GM21423 (cell line): ENCODE measurements around the gene LIX1.
"Not testable (repeated sequence)": the region's sequence is repeated elsewhere in the genome, so short reads cannot be mapped to it uniquely, and the experiment has no call there.

Experiments used
- ATAC-seq: cut with Tn5 transposase; IDR thresholded peaks from one replicate; pipeline ENCODE4 v1.9.1; 2021; ENCODE audit warnings: mild to moderate bottlenecking, moderate library complexity; ENCODE audit not compliant: unreplicated experiment

The LIX1 gene

DNA sequence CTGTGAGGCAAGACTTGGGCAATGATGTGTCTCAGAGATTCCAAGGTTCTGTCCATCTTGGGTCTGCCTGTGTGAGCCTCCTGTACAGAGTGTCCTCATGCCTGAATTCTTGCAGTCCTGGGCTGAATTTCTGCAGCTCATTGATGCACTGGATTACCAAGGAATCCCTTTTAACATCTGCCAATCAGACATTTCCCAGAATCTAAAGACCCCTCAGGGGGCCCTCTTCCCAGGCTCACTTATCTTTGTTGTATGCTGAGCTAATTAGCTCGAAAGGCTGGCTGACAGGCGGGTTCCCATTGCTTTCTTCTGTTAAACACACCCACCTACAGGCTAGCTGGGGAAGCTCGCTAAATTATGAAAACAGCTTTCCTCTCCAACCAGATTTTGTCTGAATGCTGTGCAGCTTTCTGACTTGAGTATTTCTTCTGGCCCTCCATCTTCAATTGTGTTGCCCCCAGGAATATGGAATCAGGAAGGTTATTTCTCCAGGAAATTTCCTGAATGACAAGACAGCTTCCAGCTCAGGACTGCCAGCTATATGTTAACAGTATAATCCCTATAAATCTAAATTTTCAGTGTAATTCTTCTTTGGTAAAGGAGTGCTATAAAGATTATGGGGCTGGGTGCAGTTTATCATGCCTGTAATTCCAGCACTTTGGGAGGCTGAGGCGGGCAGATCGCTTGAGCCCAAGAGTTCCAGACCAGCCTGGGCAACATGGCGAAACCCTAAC lies at the start of gene LIX1:
Gene LIX1, minus strand, starts transcription at position 91 of the 734 bp plus-strand sequence. Its CDS starts 35 bp downstream, at position 56.
- peak; percentile 74 for ATAC-seq

DNA sequence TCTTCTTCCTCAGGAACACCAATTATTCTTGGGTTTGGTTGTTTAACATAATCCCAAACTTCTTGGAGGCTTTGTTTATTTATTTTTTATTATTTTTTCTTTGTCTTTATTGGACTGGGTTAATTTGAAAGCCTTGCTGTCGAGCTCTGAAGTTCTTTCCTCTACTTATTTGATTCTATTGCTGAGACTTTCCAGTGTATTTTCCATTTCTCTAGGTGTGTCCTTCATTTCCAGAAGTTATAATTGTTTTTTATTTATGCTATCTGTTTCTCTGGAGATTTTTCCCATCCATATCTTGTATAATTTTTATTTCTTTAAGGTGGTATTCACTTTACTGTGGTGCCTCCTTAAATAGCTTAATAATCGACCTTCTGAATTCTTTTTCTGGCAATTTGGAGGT lies 49.5 kb upstream of the LIX1 start:
- ATAC-seq: no peak

DNA sequence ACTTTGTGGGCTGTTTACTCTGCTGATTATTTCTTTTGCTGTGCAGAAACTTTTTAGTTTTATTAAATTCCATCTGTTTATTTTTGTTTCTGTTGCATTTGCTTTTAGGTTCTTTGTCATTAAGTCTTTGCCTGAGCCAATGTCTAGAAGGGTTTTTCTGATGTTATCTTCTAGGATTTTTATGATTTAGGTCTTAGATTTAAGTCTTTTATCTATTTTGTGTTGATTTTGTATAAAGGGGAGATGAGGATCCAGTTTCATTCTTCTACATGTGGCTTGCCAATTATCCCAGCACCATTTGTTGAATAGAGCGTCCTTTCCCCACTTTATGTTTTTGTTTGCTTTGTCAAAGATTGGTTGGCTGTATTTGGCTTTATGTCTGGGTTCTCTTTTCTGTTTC lies 47.1 kb upstream of the LIX1 start:
- not testable (repeated sequence) for ATAC-seq

DNA sequence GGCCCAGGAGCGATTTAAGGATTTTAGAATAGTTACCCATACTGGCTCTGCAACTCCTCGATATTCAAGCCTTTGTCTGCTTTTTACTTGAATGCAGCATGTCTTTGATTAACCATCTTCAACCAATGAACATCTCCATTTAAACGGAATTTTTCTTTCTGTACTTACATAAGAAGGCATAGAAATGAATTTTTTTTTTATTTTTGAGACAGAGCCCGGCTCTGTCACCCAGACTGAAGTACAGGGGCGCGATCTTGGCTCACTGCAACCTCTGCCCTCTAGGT lies 41.5 kb upstream of the LIX1 start:
- no peak for ATAC-seq

DNA sequence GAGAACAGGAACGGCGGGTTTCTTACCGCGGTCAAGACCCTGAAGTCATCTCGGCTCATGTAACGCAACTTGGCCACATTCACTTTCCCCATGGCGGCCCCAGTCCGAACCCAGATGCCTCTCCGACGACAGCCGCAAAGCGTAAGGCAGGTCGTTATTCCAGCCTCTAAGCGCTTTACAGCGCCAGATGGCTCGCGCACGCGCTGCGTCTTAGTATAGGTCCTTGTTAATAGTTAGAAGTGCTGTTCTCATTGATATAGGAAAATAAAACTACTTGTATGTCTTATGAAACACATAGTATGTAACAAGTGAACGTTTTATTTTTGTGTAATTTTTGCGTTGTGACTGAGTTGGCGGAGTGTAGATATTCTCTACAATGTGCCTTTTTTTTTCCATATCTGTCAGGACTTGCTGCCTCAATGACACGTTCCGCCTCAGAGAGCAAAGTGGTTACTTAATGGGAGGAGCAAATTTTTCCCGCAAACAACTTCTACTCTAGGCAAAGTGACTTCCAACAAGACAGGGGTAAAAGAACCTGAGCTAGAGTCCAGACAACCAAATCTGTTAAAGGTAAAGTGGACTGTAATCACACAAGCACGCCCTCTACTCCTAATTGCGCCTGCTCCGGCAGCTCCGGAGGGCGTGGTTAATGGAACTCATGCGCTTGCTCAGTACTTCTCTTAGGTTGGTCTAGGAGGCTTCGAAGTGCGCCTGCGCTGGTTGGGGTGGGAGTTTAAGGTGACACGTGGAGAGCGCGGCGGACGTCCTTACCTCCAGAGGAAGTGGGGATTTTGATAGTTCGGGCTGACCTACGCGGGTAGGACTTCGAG lies 40.9 kb upstream of the LIX1 start, which contains the start of gene RIOK2:
Gene RIOK2, minus strand, starts transcription at position 148 of the 830 bp plus-strand sequence. Its CDS starts 56 bp downstream, at position 92.
- ATAC-seq: peak; percentile 88

DNA sequence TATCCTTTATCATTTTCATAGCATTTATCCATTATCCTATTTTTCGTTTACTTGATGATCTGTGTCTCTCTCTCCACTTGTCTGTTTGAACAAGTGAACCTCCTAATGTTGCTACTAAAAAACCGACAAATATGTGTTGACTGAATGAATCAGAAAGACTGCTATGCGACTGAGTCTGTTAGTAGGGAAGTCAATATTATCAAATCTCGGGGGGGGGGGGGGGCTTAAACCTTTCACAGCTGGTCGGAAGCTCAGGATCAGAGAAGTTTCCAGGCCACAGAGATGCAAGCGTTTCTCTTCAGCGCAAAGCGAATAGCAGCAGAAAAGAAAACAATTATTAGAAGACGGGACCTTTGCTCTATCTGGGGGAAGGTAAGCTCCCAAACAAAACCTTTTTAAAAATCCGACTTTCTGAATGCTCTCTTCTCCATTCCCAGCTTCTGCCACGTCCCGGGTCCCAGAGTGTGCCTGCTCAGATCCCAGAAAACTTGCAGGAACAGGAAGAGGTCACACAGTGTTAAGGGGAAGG lies 40.2 kb upstream of the LIX1 start:
- no peak for ATAC-seq

DNA sequence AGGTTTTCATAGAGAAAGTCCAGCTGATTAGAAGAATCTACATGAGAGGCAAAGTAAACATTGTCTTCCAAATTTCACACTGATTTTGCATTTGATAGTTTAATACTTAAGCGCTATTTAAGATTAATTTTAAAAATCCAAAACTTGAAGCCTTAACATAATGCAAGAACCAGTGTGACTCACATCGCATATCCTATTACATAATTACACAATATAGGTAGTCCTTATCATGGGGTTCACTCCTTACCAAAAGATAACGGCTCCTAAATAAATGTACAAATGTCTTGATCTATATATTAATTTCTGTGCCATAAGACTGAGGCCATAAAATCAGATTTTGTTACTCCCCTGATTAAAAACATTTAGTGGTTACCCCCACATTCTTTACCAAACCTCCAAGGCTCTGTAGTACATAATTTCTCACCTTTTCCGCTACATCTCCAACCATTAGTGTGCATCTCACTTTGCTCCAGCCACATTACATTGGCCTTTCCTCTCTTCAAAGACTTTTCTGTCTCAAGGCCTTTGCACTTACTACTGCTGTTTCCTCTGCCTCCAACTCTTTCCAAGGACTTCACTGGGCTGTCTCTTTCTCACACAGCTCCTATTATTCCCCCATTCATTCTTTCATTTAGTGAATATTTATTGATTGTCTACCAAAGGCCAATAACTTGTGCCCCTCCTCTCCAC lies 39.6 kb upstream of the LIX1 start:
- no peak for ATAC-seq

DNA sequence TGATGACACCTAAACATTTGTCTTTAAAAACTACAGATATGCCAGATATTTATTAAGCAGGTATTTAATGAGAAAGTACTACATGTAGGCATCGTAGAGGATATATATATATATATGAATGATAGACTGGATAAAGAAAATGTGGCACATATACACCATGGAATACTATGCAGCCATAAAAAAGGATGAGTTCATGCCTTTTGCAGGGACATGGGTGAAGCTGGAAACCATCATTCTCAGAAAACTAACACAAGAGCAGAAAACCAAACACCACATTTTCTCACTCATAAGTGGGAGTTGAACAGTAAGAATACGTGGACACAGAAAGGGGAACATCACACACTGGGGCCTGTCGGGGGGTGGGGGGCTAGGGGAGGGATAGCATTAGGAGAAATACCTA lies 37.0 kb upstream of the LIX1 start:
- ATAC-seq: not testable (repeated sequence)

DNA sequence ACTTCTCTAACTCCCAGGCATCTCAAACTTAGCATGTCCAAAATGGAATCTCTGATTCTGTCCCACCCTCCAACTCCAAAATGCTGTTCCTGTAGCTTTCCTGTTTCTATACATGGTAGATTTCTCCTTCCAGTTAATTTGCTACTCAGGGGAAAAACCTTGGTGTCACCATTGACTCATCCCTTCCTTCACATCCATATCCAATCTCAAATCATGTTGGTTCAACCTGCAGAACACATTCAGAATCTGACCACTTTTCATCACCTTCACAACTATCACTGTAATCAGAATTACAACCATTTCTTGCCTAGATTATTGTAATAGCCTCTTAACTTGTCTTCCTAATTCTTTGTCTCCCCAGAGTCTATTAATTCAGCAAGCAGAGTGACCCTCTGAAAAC lies 29.8 kb upstream of the LIX1 start:
- ATAC-seq: no peak

DNA sequence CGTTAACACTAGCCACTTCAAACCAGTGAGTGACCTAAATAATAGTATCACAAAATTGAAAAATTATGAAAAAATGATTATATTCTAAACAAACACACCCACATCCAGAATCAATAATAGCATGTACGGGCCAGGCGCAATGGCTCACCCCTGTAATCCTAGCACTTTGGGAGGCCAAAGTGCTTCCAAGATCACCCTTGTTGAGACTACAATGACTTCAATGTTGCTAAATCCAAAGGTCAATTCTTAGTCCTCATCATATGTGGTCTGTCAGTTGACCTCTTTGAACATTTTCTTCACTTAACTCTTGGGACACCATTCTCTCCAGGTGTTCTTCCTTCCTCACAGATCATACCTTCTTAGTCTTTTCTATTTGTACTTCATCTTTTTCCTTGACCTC lies 29.3 kb upstream of the LIX1 start:
- no peak for ATAC-seq

DNA sequence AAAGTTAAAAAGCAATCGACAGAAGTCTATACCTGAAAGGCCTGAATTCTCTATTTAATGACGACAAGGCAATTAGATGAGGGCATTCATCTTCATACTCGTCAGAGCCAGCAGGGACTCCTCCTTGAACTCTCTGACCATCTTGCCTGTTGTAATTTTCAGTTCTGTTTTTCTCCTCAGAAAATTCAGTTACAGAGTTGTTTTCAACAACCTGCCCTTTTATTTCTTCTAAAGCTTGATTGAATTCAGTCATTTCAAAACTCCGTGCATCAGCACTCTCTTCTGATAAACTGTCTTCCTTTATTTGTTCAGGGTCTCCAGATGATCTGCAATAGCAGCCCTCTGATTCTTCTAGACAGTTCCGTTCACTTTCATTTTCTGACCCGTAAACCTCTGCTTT lies 25.0 kb upstream of the LIX1 start:
- peak; percentile 60 for ATAC-seq

DNA sequence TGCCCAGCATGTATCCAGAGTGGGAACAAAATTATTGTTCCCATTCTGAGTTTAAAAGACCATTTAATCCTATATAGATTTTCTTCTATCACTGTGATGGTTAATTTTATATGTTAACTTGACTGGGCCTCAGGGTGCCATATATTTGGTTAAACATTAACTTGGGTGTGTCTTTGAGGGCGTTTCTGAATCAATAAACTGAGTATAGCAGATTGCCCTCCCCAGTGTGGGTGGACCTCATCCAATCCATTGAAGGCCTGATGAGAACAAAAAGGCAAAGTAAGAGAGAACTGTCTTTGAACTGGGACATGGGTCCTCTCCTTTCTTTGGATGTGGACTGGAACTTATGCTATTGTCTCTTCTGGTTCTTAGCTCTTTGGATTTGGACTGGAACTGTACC lies 23.3 kb upstream of the LIX1 start:
- ATAC-seq: no peak

DNA sequence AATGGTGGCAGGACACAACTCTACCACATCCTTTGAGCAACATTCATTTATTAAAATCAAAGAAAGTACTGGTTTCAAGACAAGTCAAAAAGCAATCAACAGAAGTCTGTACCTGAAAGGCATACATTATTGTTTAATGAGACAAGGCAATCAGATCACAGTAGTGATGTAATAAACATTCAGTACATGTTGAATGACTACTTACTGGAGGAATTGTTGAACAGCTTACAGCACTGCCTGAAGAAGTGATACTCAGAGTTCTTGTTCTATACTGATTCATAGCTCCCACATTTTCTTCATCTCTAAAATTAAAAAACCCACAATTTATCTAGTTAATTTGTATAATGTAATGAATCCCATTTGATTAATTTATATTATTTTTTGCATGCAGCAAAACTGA lies 22.4 kb upstream of the LIX1 start:
- no peak for ATAC-seq

DNA sequence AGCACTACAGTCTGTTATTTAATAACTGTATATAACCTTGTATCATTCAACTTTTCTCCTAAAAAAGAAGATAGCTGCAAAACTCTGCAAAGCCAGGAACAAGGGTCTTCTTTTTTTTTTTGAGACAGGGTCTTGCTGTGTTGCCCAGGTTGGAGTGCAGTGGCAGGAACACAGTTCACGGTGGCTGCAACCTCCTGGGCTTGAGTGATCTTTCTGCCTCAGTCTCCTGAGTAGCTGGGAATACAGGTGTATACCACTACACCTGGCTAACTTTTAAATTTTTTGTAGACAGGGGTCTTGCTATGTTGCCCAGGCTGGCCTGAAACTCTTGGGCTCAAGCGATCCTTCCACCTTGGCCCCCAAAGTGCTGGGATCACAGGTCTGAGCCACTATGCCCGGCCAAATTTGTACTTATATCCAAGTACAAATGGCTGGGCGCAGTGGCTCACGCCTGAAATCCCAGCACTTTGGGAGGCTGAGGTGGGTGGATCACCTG lies 21.4 kb upstream of the LIX1 start:
- no peak for ATAC-seq

DNA sequence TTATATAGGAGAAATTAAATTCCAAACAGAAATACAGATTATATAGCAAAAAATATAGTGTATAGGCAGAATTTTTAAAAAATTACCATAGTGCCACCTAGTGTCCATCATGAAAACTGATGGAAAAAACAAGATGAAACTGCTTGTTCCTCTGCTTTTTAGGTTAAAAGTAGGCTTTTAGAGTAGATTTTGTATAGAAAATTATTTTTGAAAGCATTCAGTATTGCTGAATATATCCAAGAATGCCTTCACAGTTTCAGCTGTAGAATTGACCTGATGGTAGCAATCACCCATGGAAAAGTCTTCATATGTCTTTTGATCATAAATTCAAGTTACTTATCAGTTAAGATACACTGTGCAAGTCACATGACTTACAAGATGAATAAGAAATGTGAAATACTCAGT lies 21.0 kb upstream of the LIX1 start:
- ATAC-seq: no peak

DNA sequence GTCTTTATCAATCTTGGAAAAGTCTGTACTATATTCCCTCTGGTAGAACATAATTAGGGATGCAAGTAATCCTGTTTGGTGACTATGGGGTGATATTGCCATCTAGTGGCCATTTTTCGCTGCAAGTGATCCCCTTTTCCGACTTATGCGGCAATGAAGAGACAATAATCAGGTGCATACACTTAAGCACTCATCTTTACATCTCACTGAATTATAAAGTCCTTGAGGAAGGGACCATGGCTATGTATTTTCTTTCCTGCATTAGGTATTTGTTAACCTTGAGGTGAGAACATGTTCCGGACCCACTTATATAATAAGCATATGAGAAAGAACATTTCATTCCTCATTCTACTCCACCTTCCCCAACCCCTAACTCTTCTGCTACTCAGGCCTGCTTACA lies 19.6 kb upstream of the LIX1 start:
- no peak for ATAC-seq

DNA sequence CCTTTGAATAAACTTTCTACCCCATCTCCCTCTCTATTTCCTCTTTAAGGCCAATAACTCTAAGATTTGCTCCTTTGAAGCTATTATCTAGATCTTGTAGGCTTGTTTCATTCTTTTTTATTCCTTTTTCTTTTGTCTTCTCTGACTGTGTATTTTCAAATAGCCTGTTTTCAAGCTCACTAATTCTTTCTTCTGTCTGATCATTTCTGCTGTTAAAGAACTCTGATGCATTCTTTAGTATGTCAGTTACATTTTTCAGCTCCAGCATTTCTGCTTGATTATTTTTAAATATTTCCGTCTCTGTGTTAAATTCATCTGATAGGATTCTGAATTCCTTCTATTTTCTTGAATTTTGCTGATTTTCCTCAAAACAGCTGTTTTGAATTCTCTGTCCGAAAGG lies 15.3 kb upstream of the LIX1 start:
- no peak for ATAC-seq

DNA sequence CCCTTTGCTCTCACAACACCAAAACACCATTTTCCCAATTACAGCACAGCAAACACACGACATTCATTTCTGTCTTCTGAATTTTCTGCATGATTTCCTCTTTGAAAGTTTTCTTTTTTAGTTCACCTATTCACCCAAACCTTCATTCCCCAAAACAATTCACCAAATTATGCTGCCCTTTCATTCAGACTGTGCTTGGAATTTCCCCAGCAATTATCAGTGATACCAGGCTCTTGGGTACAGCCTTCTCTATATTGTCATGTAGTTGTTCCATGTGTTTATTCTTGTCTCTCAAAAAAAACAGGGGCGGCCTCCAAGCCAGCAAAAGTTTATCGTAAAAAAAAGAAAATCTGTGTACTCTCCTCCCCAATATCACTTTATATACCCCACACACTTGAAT lies 9.0 kb upstream of the LIX1 start:
- ATAC-seq: no peak

DNA sequence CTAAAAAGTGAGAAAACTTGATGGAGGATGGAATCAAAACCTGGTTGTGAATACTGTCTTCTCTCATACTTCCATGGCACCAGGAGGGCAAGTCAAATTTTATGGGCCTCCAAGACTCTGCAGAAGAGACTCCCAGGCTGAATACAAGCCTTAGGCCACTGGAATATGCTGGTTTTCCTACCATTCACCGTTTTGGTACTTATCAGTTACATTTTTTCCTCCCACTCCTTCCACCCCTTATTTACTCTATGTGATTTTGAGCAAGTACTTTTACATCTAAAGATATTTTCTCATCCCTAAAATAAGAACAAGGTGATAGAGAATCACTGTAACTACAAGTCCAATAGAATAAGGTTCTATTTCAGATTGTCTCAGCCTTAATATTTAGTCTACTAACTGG lies 8.0 kb upstream of the LIX1 start:
- no peak for ATAC-seq

DNA sequence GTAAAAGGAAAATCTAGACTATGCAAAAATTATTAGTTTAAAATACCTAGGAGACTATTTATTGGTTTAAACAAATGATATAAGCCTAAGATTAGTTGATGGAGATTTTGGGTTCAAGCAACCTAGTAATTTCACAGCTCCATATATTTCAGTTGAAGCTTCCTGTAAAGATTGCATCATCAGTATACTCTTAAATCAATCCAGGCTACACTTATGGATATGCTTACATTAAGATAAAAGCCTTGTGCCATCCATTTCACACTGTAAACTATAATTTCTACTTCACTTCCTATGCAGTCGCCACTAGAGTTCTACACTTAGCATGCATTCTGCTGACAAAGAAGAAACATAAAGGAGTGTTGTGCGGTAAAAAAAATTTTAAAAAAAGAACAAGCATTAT lies 7.3 kb upstream of the LIX1 start:
- ATAC-seq: no peak

DNA sequence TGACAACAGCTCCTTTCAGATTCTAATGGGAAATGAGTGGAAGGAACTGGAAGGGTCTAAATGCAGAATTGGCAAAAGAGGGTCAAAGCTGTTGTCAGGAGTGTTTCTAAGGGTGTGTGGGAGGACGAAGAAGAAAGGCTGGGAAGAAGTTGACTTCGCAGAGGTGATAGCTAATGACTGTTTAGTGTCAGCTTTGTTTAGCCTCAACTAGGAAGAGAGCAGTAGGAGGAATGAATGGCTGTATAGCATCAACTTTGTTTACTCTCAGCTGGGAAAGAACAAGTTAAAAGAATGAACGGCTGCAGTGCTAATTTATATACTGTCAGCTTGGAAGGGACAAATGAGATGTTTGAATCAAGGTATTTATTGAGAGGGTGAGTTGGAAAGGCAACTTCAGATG lies 5.9 kb upstream of the LIX1 start:
- ATAC-seq: no peak
